RWPE1 (cell line): ENCODE measurements around the gene FDCSP.
"Not testable (repeated sequence)": the region's sequence is repeated elsewhere in the genome, so short reads cannot be mapped to it uniquely, and the experiment has no call there.

Source experiments
- CTCF ChIA-PET: fragments of 350-600 bp; sonication (Branson Sonifier 250); formaldehyde crosslinking; extraction: SDS; loops from one replicate; lab custom pipeline; 2021; lab: Yijun Ruan, JAX
- POLR2A ChIA-PET: fragments of 400-600 bp; formaldehyde crosslinking; extraction: SDS; loops from one replicate; lab custom pipeline; 2020; ENCODE audit warnings: antibody characterized with exemption; ENCODE audit not compliant: low non-redundant PET; lab: Yijun Ruan, JAX
- DNase-seq: peaks from one replicate; pipeline ENCODE4 v3.0.0; 2012; ENCODE audit warnings: low spot score
- H3K27ac ChIP-seq: fragments of 450-650 bp; 2 replicates; pipeline ENCODE4 v1.5.1; 2017
- CTCF ChIP-seq: fragments of 450-650 bp; conservative IDR thresholded peaks from 2 replicates; pipeline ENCODE4 v1.5.1; 2017; ENCODE audit warnings: low read depth, mild to moderate bottlenecking

The FDCSP gene

GRCh38 chr4:70236125-70236524, 10.2 kb downstream of the FDCSP start:
- POLR2A ChIA-PET = no interaction called here
- no peak for TF ChIP-seq CTCF

GRCh38 chr4:70239131-70239883, 13.4 kb downstream of the FDCSP start:
- H3K27ac ChIP-seq = no peak overlapping the region
- CTCF ChIA-PET = no interaction called here
- no peak for DNase-seq
- no peak for TF ChIP-seq CTCF
- POLR2A ChIA-PET = no interaction called here

More at GRCh38 chr4:70236125-70236524, 10.2 kb downstream of the FDCSP start:
- H3K27ac ChIP-seq = no peak overlapping the region
- CTCF ChIA-PET = interaction anchor here (0.6 kb wide), 1 partner anchor 49 kb away, joined by 3 read pairs; no protein-coding TSS in a partner anchor
- no peak for DNase-seq

GRCh38 chr4:70239884-70240591, 14.1 kb downstream of the FDCSP start:
- TF ChIP-seq CTCF = no peak
- CTCF ChIA-PET = no interaction called here
- DNase-seq = no peak
- H3K27ac ChIP-seq = no peak overlapping the region
- POLR2A ChIA-PET = no interaction called here

- POLR2A ChIA-PET, CTCF ChIA-PET, DNase-seq, H3K27ac ChIP-seq: not testable (repeated sequence)
Observed at GRCh38 chr4:70242297-70242696, 16.4 kb downstream of the FDCSP start, which contains the start of gene CSN3. CSN3 (plus strand) TSS chr4:70242597; CDS start chr4:70244820, 2,223 bp downstream.

GRCh38 chr4:70243091-70243490, 17.2 kb downstream of the FDCSP start:
- no peak for TF ChIP-seq CTCF
- CTCF ChIA-PET = no interaction called here
- no peak overlapping the region for H3K27ac ChIP-seq
- POLR2A ChIA-PET = no interaction called here
- no peak for DNase-seq

- CTCF ChIA-PET = no interaction called here
- POLR2A ChIA-PET = no interaction called here
- DNase-seq = no peak
- no peak for TF ChIP-seq CTCF
- no peak overlapping the region for H3K27ac ChIP-seq
Observed at GRCh38 chr4:70251250-70251944, 25.5 kb downstream of the FDCSP start.

GRCh38 chr4:70251945-70252277, 26.0 kb downstream of the FDCSP start:
- CTCF ChIA-PET = no interaction called here

More at GRCh38 chr4:70251945-70252277, 26.0 kb downstream of the FDCSP start:
- no peak for DNase-seq
- POLR2A ChIA-PET = no interaction called here
- TF ChIP-seq CTCF = no peak
- no peak overlapping the region for H3K27ac ChIP-seq
